GM19468 (cell line): ENCODE measurements around the gene GDPD4.

Experiments
- ATAC-seq: cut with Tn5 transposase; IDR thresholded peaks from one replicate; pipeline ENCODE4 v1.9.1; 2021; ENCODE audit warnings: mild to moderate bottlenecking, moderate library complexity, moderate number of reproducible peaks; ENCODE audit not compliant: unreplicated experiment; ENCODE audit errors: extremely low read depth

Gene GDPD4

DNA sequence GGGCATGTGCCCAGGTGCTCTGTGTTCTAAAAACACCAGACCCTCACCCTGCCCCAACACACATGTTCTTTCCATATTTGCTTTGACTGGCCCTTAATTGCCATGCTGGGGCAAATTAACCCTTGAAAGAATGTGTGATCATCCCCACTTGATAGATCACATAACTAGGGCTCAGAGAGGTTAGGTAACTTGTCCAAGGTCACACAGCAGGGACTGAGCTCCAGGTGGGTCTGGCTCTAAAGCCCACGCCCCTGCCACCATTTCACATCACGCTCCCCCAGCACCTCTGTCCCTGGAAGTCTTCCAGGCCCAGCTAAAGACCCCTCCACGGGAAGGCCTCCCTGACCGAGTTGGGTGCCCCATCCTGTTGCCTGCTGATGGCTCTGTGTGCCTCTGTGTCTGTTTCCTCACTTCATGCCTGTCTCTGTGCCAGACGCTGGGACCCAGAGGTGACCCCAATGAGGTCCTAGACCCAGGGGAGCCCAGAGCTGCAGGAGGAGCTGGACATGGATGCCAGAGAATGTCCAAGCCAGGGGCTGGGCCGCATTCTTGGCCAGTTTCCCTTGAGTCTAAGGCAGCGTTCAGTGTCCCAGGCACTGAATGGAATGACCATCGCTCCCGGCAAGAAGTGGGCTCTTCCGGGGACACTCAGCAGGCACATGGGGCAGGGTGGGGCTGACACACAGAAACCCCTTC lies 93.7 kb downstream of the GDPD4 start:
- ATAC-seq = no peak

DNA sequence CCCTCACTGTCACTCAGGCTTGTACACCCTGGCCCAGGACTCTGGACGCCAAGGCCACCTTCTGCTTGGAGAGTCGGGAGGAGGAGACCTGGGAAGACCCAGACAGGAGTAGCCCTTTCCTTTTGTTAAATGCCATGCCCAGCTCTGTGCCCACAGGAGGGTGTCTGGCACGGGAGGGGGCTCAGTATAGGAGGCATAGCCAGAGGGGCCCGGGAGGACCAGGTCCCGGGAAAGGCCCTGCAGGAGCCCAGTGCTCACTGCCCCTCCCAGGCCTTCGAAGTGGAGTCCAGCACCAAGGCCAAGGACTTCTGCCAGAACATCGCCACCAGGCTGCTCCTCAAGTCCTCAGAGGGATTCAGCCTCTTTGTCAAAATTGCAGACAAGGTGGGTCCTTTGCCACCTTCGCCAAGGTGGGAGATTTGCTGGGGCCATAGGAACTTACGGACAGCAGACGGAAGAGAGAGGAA lies 94.4 kb downstream of the GDPD4 start:
- ATAC-seq = no peak

DNA sequence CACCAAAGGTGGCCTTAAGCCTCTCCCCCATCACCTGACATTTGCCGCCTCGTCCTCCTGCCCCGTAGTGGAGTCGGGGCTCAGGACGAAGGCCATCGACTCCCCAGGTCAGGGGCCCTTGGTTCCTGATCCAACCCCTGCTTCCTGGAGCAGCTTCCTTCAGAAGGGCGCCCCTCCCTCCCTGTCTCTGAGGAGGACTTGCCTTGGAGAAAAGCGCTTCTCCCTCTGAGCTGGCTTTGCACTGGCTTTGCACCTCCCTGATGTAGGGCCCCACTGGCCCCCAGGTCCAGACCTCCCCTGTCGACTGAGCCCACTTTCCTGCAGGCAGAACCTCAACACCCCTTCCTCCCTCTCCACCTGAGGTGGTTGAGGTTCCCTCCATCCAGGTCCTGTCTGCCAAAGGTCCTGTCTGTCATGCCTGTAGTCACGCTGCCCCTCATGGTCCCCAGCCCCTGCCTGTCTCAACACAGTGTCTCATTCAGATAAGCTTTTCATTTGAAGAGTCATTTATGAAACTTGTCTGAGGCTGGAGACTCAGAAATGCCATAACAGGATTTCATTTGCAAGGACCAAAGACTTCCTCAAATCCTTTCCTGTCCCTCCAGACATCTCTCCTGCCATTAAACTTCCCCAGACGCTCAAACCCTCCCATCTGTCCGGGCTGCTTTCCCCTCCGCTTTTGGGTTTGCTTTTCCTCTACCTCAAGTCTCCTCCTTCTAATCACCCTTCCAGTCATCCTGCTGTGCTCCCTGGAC lies 95.0 kb downstream of the GDPD4 start:
- no peak for ATAC-seq

DNA sequence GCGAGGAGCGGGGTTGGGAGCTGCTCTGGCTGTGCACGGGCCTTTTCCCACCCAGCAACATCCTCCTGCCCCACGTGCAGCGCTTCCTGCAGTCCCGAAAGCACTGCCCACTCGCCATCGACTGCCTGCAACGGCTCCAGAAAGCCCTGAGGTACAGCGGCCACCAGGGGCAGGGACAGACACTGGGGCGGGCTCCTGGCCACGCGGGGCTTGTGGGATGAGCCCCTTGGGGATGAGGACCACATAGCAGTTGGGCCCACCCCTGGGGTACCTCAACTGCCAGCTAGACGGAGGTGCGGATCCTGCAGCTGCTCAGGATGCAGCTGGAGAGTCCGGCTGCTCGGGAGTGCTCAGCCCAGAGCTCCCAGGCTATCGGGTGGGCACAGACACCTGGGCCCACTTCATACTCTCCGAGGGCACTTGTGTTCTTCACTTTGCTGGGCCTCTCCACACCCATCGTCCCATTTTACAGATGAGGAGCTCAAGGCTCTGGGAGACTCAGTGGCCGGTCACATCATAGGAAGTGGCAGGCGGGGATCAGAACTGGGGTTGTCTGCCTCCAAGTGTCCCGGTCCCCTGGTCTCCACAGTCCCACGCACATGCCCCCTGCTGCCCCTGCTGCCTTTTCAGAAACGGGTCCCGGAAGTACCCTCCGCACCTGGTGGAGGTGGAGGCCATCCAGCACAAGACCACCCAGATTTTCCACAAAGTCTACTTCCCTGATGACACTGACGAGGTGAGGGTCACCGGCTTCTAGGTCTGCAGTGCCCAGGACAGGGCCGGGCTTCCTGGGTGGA lies 95.8 kb downstream of the GDPD4 start:
- no peak for ATAC-seq

DNA sequence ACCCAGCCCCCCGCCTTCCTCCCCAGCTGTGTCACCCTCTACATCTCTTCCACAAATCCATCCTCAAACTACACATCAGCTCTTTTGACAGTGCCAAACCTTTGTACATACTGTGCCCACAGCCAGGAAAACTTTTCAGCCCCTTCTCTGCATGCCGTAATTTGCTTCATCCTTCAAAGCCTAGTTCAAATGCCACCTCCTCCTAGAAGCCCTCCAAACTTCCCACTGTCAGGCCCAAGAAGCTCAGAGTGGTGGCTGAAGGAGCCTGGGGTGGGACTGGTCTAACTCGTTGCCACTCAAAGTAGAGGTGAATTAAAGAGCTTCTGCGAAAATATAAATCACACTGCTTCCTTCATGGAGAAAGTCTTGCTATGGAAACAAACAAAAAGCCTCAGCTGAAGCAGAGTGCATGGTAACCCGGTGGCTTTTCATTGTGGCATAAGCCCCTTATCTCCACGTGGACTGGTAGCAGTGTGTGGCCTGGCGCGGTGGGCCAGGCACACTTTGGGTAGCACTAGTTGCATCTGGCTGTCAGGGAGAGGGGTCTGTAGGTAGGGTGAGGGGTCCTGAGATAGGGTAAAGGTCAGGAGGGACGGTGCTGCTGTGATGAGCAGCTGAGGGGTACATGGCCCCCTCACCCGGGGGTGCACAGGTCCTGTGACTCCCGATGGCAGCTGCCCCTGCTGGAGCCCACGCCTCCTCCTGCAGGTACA lies 96.6 kb downstream of the GDPD4 start:
- ATAC-seq = no peak

DNA sequence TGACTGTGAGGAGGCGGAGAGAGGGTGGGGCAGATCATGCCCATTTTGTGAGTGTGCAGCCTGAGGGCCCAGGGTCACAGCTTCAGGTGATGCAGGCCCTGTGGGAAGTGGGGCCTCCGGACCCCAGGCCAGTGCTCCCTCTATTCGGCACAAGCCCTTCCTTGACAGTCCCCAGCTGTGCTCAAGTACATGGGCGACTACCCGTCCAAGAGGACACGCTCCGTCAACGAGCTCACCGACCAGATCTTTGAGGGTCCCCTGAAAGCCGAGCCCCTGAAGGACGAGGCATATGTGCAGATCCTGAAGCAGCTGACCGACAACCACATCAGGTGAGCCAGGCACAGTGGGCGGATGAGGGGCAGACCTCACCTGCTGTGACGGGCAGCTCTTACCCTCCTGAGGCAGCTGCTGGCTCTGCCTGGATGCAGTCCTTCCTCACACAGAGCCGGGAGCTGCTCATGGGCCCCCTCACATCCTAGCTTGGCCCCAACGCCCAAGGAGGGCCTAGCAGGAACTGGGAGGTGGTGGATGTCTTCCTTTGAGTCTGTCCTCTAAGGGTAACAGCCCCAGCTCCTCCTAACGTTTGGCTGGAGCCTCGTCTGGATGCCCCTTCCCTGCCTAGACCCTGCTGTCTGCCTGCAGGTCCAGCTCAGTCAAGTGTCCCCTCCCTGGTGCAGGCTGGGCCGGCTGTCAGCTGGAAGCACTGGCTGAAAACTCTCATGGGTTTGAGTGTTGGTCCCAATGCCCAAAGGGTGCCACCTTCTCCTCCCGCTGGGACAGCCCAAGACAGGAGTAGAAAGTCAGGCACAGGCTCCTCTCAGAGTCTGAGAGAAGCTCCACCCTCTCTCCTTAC lies 97.4 kb downstream of the GDPD4 start:
- ATAC-seq = no peak

DNA sequence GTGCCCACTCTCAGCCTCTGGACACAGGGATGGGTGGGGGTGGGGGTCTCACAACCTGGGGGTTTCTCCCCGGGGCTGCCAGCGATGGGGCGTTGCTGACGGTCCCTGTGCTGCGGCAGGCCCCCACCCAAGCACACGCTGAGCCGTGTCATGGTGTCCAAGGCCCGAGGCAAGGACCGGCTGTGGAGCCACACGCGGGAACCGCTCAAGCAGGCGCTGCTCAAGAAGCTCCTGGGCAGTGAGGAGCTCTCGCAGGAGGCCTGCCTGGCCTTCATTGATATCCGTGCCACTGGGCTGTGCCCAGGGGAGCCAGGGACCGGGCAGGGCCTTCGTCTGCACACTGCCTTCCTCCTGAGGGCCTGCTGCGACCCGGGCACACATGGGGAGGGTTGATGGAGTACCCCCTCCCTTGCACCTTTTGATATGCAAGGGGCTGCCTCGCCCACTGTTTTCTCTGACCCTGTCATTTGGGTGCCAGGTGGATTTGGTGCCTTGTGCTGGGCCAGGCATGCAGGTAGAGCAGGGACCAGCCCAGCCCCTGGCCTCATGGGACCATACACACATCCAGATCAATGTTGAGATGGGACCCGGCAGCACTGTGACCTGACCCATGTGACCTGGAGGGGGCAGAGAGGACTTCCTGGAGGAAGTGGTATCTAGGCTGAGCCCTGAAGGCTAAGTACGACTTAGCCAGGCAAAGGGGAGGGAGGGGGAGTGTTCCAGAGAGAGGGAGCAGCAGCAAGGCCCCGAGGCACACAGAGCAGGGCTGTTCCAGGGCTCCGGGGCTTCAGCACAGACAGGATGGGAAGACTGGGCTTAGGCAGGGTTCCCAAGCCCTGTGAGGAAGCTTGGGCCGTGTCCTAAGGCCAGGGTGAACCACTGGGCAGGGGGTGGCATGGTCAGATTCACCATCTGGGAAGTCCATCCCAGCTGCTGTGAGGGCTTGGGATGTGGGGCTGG lies 98.3 kb downstream of the GDPD4 start:
- no peak for ATAC-seq

- ATAC-seq = no peak
Observed at GRCh38 chr11:77201991-77202841, 99.3 kb downstream of the GDPD4 start.

DNA sequence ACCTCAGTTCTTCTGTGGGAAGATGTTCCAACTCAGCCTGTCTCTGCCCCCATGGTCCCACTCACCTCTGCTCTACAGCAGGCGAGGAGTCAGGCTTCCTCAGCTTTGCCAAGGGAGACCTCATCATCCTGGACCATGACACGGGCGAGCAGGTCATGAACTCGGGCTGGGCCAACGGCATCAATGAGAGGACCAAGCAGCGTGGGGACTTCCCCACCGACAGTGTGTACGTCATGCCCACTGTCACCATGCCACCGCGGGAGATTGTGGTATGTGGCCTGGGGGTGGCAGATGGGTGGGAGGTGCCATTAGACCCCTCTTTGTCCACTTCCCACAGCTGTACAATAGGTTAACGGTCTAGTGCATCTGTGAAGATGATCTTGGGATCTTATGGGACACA lies 100.1 kb downstream of the GDPD4 start:
- no peak for ATAC-seq

DNA sequence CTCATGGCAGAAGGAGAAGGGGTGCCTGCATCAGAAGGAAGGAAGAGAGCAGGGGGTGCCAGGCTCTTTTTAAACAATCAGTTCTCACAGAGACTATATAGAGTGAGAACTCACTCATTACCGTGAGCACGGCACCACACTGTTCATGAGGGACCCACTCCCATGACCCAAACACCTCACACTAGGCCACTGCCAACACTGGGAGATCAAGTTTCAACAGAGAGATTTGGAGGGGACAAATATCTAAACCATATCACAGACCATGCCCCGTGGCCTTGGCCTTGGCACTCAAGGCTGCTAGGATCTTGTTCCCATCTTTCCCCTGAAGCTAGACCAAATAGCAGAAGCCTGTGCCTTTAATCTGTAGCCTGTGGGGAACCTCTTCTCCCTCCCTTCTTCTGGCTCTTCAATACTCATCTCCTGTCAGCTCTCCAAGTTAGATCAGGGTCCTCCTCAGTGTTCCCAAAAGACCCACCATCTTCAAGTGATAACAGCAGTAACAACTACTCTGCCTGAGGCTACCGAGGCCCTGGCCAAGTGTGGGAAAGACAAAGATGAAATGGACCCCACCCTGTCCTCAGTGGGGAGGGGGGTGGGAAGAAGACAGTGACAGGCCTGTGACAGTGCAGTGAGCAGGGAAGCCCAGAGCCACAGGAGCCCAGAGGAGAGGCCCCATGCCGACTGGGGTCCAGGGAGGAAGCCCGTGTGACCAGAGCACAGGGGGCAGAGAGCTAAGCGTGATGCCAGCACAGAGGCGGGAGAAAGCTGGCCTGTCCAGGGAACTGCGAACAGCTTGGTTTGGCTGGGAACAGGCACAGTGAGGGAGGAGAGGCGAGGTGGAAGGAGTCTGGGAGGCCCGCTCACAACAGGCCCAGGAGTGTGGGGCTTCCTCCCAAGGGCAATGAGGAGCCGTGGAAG lies 100.9 kb downstream of the GDPD4 start:
- ATAC-seq = no peak

GRCh38 chr11:77199137-77199745 lies 102.2 kb downstream of the GDPD4 start:
- ATAC-seq = no peak

- no peak for ATAC-seq
Observed at GRCh38 chr11:77198440-77198849, 103.0 kb downstream of the GDPD4 start.

DNA sequence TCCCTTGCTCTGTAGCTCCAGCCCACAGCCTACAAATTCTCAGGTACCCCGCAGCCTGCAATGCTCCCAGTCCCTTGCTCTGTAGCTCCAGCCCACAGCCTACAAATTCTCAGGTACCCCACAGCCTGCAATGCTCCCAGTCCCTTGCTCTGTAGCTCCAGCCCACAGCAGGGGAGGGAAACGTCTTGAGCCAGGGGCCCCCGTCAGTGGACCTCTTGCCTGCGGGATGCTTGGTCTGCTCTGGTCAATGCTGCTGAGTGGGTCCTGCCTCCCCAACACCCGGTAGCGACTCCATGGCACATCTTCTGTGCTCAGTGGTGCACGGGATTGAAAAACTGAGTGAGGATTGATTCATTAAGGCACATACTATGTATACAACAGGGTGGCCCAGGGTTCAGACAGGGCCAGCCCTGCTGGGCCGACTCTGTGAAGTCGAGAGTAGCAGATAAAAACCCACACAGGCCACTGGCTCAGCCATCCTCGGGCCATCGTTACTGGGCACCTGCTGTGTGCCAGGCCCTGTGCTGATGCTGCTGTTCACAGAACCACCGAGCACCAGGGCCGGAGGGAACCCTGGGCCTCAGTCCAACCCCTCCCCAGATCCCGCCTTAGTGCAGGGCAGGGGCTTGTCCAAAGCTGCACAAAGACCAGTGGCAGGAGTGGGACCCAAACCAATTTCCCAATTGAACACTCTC lies 103.7 kb downstream of the GDPD4 start:
- ATAC-seq = no peak

- ATAC-seq = no peak
Observed at GRCh38 chr11:77196961-77197360, 104.5 kb downstream of the GDPD4 start.

DNA sequence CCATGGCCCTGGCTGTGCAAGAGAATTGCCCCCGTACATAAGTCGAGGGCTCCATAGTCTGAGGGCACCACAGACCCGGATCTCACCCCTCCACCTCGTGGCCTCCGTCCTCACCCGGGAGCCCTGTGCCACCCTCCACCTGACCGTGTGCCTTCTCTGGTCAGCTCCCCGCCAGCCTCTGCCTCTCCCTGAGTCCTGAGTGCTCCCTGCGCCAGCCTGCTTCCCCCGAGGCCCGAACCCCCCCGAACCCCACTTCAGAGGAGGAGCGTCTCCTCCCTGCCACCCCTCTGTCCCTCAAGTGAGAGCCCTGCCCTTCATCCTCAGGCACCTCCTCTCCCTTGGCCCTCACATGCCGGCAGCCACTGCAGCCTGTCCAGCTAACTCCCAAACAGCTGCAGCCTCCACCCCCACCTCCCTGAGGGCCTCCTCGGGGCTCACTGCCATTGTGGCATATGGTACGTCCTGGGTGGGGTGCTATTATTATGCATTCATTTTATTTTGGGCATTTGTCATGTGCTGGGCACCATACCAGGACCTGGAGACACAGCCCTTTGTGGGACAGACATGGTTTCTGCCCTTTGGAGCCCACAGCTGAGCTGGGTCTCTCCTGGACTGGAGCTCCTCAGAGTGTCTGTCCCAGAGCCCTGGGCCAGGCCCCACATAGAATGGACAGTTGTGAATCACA lies 106.3 kb downstream of the GDPD4 start:
- no peak for ATAC-seq
